Small intestine (tissue), 16 donors: Measurements from ENCODE around the gene TMEM232. TPM values are rescaled to one million over a fixed set of nuclear protein-coding genes. Genes with fewer than 3 reads are reported as not detected.

Source experiments
- DNase-seq, 2 donors: peaks; one replicate each; pipeline versions ENCODE4 v3.0.0 to v3.0.0-alpha.2; 2013
- FAIRE-seq: peaks from 2 replicates; lab custom pipeline; 2012; peaks lifted over from hg19 to GRCh38; lab: Jason Lieb, UNC
- H3K27ac ChIP-seq, 3 donors: one replicate each; pipeline ENCODE4 v1.5.1; 2013; ENCODE audit warnings: low read length in 2 of 3, mild to moderate bottlenecking in 2 of 3, control low read depth in 1 of 3, inconsistent platforms in 1 of 3, low read depth in 1 of 3, moderate library complexity in 1 of 3
- H3K27me3 ChIP-seq, 3 donors: one replicate each; pipeline ENCODE4 v1.6.1; 2013; ENCODE audit warnings: low read length in 3 of 3, inconsistent platforms in 1 of 3; ENCODE audit not compliant: control insufficient read depth in 3 of 3, insufficient read depth in 3 of 3
- H3K36me3 ChIP-seq, 3 donors: one replicate each; pipeline ENCODE4 v1.6.1; 2013; ENCODE audit warnings: low read length in 3 of 3, inconsistent platforms in 1 of 3, low read depth in 1 of 3, mild to moderate bottlenecking in 1 of 3, moderate library complexity in 1 of 3; ENCODE audit not compliant: control insufficient read depth in 3 of 3, insufficient read depth in 2 of 3
- H3K4me1 ChIP-seq, 3 donors: one replicate each; pipeline ENCODE4 v1.6.1; 2013; ENCODE audit warnings: low read length in 2 of 3, inconsistent platforms in 1 of 3, low read depth in 1 of 3, mild to moderate bottlenecking in 1 of 3, moderate library complexity in 1 of 3; ENCODE audit not compliant: control insufficient read depth in 3 of 3, insufficient read depth in 2 of 3
- H3K4me3 ChIP-seq, 3 donors: one replicate each; pipeline ENCODE4 v1.5.1; 2013; ENCODE audit warnings: low read length in 3 of 3, control low read depth in 1 of 3, inconsistent platforms in 1 of 3, low read depth in 1 of 3, mild to moderate bottlenecking in 1 of 3, moderate library complexity in 1 of 3
- H3K9me3 ChIP-seq, 2 donors: one replicate each; pipeline ENCODE4 v1.6.1; 2013; ENCODE audit warnings: low read depth in 1 of 2, low read length in 1 of 2; ENCODE audit not compliant: control insufficient read depth in 2 of 2, insufficient read depth in 1 of 2
- WGBS, 3 donors: extraction: QIAGEN DNeasy Blood & Tissue Kit; methylation state at CpG; one replicate each; pipeline ENCODE4 v1.1.7; 2013; 5-methylcytosine and 5-hydroxymethylcytosine counted together
- long read RNA-seq, 10 donors: transcript quantifications; one replicate each; lab custom pipeline, GENCODE V29; 2026
- polyA plus RNA-seq, 4 donors: library from polyadenylated mRNA; stranded (reverse) in 3 of 4; unstranded in 1 of 4; fragments of 200-250 nt in 3 of 4; fragments of 120-200 nt in 1 of 4; gene quantifications; one replicate each; pipeline versions ENCODE4 v1.2.1 to v1.2.3, GENCODE V29; 2013
- donor health status: healthy with polysubstance abuse.
- donor health status: control.
- donor health status: control.
- donor health status: Bipolar disorder and iron deficiency.
- donor health status: healthy.

TMEM232 gene
- 1 to 10 TPM in 2 of 4 donors, under 1 TPM in 2; 0.27 to 2.5 (median 1.0) TPM for polyA plus RNA-seq
- long read RNA-seq, donor 1, partial matches to known transcripts = 0 of 1 reads
- long read RNA-seq, donor 1, other reads (novel, unspliced or antisense) = 0 of 1 reads
- long read RNA-seq, donor 2 = 0 reads
- long read RNA-seq, donor 3 = 0 reads
- long read RNA-seq, donor 4 = 0 reads
- long read RNA-seq, donor 5 = 0 reads
- long read RNA-seq, donor 6 = 0 reads
- long read RNA-seq, donor 7, partial matches to known transcripts = 0 of 1 reads
- long read RNA-seq, donor 7, other reads (novel, unspliced or antisense) = 0 of 1 reads
- long read RNA-seq, donor 8 = 0 reads
- long read RNA-seq, donor 9 = 0 reads
- long read RNA-seq, donor 10, partial matches to known transcripts = 0 of 14 reads
- long read RNA-seq, donor 10, other reads (novel, unspliced or antisense) = 14 of 14 reads

DNA sequence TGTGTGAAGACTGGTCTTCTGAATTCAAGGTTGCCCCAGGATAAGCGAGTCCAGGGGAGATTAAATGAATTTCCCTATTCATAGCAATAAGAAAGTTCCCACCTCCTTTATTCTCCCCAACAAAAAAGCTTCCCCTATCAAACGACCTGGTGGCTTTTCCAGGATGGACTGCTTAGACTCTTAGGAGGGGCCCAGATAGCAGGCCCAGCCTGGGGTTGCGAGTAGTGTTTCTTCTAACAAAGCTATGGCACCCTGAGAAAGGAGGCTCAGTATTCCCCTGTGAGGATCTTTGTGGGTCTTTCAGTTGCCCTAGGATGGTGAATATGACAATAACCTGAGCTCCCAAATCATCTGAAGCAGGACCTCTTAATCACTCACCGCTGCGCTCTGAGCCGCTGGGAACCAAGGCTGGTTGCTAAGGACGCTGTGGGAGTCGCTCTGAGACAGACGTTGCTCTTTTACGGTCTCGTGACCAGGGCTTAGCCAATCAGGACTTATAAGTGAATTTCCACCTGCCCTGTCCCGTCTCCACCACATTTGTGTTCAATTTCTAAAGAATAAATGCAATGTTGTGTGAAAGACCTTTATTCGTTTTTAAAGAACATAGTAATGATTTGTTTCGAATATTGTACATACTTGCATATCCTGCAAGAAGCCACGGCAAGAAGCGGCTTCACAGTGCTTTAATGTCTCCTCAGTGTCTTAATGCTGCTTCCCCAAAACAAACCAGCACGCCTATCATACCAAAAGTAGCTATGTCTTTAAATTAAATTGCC, at the start of gene TMEM232:
Gene TMEM232, minus strand, starts transcription at position 423 of the 776 bp plus-strand sequence. CDS start 59,319 bp downstream, outside the sequence.
- Histone ChIP-seq H3K9me3 (no peaks in the 10 kb centered on the region), H3K4me3 (peak within 1 kb of the TSS in 2 of 3 donors; percentile 40 to 66), H3K27me3 (no peaks in the 10 kb centered on the region), H3K27ac (peak within 1 kb of the TSS in 1 of 3 donors; percentile 27), H3K4me1 (no peaks in the 10 kb centered on the region), H3K36me3 (peaks cover 0 to 3% (median 0%) of the 10 kb centered on the region in 3 donors)
- peak; percentile 89 to 91 for DNase-seq
- FAIRE-seq = no peak
- 26 to 41% (median 32%) methylated on average over 17 of the region's 17 CpGs for WGBS, 3 donors

- DNase-seq (no peak), FAIRE-seq (no peak)
- Histone ChIP-seq H3K27me3 (peaks cover 0 to 2% (median 0%) of the 10 kb centered on the region in 3 donors), H3K27ac (no peak overlapping the region), H3K36me3 (no peaks in the 10 kb centered on the region), H3K4me3 (no peak overlapping the region), H3K4me1 (no peaks in the 10 kb centered on the region), H3K9me3 (no peaks in the 10 kb centered on the region)
Observed at GRCh38 chr5:110770286-110770685, 43.8 kb upstream of the TMEM232 start.

DNA sequence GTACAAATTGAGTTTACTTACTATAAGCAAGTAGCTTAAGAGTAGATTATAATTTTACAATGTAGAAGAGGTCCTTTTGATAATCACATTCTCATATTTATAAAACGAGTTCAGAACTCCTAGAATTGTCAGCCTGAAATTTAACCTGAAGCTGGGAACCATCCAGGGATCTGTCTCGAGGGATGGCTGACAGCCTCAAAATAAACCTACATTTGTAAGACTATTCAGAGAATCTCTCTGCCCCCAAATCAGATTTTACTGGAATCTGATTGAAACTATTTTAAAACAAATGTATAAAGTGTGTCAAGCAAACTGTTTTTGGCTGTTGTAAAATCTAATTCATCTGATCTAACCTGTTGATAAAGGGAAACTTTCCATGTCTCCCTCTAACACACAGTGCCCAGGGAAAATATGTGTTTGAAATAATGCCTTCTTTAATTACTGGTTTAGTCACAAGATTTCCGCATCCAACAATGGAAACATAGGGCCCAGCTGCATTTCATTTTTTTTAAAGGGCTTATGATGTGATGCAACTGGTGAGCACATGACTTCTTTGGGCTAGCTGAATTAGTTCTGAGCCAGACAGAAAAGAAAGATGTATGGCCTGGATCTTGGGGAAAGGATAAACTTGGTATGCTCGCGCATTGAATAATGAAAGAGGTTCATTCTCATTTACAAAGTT, 42.7 kb upstream of the TMEM232 start:
- FAIRE-seq (no peak), DNase-seq (no peak)
- Histone ChIP-seq H3K4me3 (no peak overlapping the region), H3K36me3 (no peaks in the 10 kb centered on the region), H3K9me3 (no peaks in the 10 kb centered on the region), H3K27ac (no peak overlapping the region), H3K27me3 (peaks cover 0 to 2% (median 0%) of the 10 kb centered on the region in 3 donors), H3K4me1 (no peaks in the 10 kb centered on the region)
- WGBS, 3 donors = 50 to 69% (median 59%) methylated on average over 5 of the region's 5 CpGs

- Histone ChIP-seq H3K27ac (no peak overlapping the region), H3K9me3 (no peaks in the 10 kb centered on the region), H3K36me3 (no peaks in the 10 kb centered on the region), H3K27me3 (peaks cover 0 to 2% (median 0%) of the 10 kb centered on the region in 3 donors), H3K4me1 (no peaks in the 10 kb centered on the region), H3K4me3 (no peak overlapping the region)
- FAIRE-seq (no peak), DNase-seq (no peak)
- 73 to 78% (median 77%) methylated on average over 4 of the region's 4 CpGs for WGBS, 3 donors
Observed at GRCh38 chr5:110768138-110768860, 41.8 kb upstream of the TMEM232 start.

DNA sequence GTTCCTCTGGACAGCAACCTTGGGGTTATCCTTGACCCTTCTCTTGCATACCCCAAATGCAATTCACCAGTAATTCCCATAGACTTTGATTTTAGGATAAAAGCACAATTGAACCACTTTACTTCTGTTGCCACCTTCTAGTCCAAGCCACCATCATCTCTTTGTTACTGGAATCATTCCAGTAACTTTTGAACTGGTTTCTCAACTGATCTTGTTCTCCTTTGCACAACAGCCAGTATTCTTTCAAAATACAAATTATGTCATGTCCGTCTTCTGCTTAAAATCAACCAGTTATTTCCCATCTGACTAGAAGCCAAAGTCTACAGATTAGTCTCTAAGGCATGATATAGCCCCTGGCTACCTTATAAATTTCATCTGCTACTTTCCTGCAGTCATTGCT, 33.7 kb upstream of the TMEM232 start:
- FAIRE-seq (no peak), DNase-seq (no peak)
- H3K9me3 ChIP-seq = no peaks in the 10 kb centered on the region
- WGBS, 3 donors = 87 to 93% (median 90%) methylated on average over 1 of the region's 1 CpG
- H3K27ac ChIP-seq = no peak overlapping the region
- H3K36me3 ChIP-seq = peaks cover 3 to 12% (median 5%) of the 10 kb centered on the region in 3 donors
- H3K4me1 ChIP-seq = no peaks in the 10 kb centered on the region
- H3K4me3 ChIP-seq = no peak overlapping the region
- H3K27me3 ChIP-seq = no peaks in the 10 kb centered on the region

DNA sequence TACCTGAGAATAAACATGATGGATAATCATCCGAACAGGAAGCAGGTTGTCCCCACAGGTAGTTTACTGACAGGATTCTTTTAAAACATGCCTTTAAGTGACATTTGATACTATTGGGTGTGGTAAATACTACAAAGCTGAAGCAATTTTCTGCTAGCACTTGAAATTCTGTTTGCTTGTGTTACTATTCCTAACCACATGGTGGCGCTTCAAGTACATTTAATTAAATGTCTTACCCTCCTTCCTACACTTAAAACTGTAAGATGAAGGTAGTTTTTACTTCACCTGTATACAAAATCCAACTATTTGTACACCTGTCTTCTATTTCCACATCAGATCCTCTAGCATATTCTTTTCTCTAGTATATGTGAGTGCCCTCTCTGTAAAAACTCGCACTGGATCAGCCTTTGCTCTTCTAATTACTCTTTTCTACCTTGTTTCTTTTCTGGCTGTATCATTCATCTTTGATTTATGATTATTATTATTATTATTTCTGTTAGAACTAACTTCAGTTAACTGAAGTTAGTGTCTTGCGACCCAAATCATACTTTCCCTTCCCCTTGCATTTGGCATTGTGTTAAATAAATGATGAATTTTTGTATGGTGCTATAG, 30.8 kb upstream of the TMEM232 start:
- Histone ChIP-seq H3K27me3 (no peaks in the 10 kb centered on the region), H3K36me3 (peaks cover 3 to 12% (median 5%) of the 10 kb centered on the region in 3 donors), H3K4me1 (no peaks in the 10 kb centered on the region), H3K9me3 (no peaks in the 10 kb centered on the region), H3K4me3 (no peak overlapping the region), H3K27ac (no peak overlapping the region)
- WGBS, 3 donors = 49 to 54% (median 53%) methylated on average over 4 of the region's 4 CpGs
- DNase-seq (peak; percentile 51 to 54), FAIRE-seq (no peak)

GRCh38 chr5:110754181-110754580, 27.7 kb upstream of the TMEM232 start:
- Histone ChIP-seq H3K4me3 (no peak overlapping the region), H3K36me3 (peaks cover 0 to 6% (median 3%) of the 10 kb centered on the region in 3 donors), H3K27ac (no peak overlapping the region), H3K4me1 (no peaks in the 10 kb centered on the region), H3K27me3 (no peaks in the 10 kb centered on the region), H3K9me3 (no peaks in the 10 kb centered on the region)
- DNase-seq (no peak), FAIRE-seq (no peak)
